GM18907 (cell line): ENCODE measurements around the gene PRKG1.
A peak's percentile ranks its signal among the peaks of the same experiment; 100 is the strongest.
"Not testable (repeated sequence)": the region's sequence is repeated elsewhere in the genome, so short reads cannot be mapped to it uniquely, and the experiment has no call there.

Experiments used
- ATAC-seq: cut with Tn5 transposase; IDR thresholded peaks from one replicate; pipeline ENCODE4 v1.9.1; 2021; ENCODE audit warnings: mild to moderate bottlenecking, moderate library complexity; ENCODE audit not compliant: unreplicated experiment

Gene PRKG1

GRCh38 chr10:51367127-51367526 is 292.8 kb downstream of the PRKG1 start:
- no peak for ATAC-seq

GRCh38 chr10:51367694-51368093 is 293.4 kb downstream of the PRKG1 start:
- no peak for ATAC-seq

- no peak for ATAC-seq
Observed at GRCh38 chr10:51368943-51369342, 294.7 kb downstream of the PRKG1 start.

GRCh38 chr10:51369903-51370302 is 295.6 kb downstream of the PRKG1 start:
- no peak for ATAC-seq

- no peak for ATAC-seq
Observed at GRCh38 chr10:51371743-51372142, 297.5 kb downstream of the PRKG1 start.

- ATAC-seq = no peak
Observed at GRCh38 chr10:51375790-51376189, 301.5 kb downstream of the PRKG1 start.

- no peak for ATAC-seq
Observed at GRCh38 chr10:51377070-51377931, 303.0 kb downstream of the PRKG1 start.

GRCh38 chr10:51377932-51378599 is 303.8 kb downstream of the PRKG1 start:
- ATAC-seq = no peak

GRCh38 chr10:51382181-51382580 is 307.9 kb downstream of the PRKG1 start:
- ATAC-seq = no peak

GRCh38 chr10:51384971-51385370 is 310.7 kb downstream of the PRKG1 start:
- no peak for ATAC-seq

GRCh38 chr10:51386248-51386885 is 312.1 kb downstream of the PRKG1 start:
- ATAC-seq = no peak

GRCh38 chr10:51389415-51390321 is 315.4 kb downstream of the PRKG1 start:
- peak; percentile 87 for ATAC-seq

GRCh38 chr10:51393006-51393405 is 318.7 kb downstream of the PRKG1 start:
- not testable (repeated sequence) for ATAC-seq

- ATAC-seq = no peak
Observed at GRCh38 chr10:51394039-51394438, 319.8 kb downstream of the PRKG1 start.

- no peak for ATAC-seq
Observed at GRCh38 chr10:51397244-51397643, 323.0 kb downstream of the PRKG1 start.

- no peak for ATAC-seq
Observed at GRCh38 chr10:51397695-51398094, 323.4 kb downstream of the PRKG1 start.

GRCh38 chr10:51399840-51400239 is 325.6 kb downstream of the PRKG1 start:
- ATAC-seq = no peak

GRCh38 chr10:51400392-51401096 is 326.3 kb downstream of the PRKG1 start:
- no peak for ATAC-seq

- no peak for ATAC-seq
Observed at GRCh38 chr10:51403521-51403920, 329.2 kb downstream of the PRKG1 start.
